Myocyte (in vitro differentiated cells): ENCODE results near the gene METTL21C. TPM values are rescaled to one million over a fixed set of nuclear protein-coding genes. Genes with fewer than 3 reads are reported as not detected.

Experiments used
- DNase-seq: peaks from one replicate; pipeline ENCODE4 v3.0.0-alpha.2; 2012; ENCODE audit warnings: low read depth
- total RNA-seq: library from RNA; depleted of rRNA; stranded (reverse); fragments of >200 nt; gene quantifications from 2 replicates; pipeline ENCODE4 v1.2.3, GENCODE V29; 2014

METTL21C gene
- total RNA-seq, 1 donor from 2014 or later = not detected

- DNase-seq = no peak
Observed at GRCh38 chr13:102697929-102698648, 3.2 kb upstream of the METTL21C start.

- no peak for DNase-seq
Observed at GRCh38 chr13:102697264-102697663, 2.4 kb upstream of the METTL21C start.

GRCh38 chr13:102696465-102696864, 1.6 kb upstream of the METTL21C start:
- no peak for DNase-seq

GRCh38 chr13:102693776-102694175, 1.1 kb downstream of the METTL21C start:
- peak; percentile 32 for DNase-seq

GRCh38 chr13:102693250-102693649, 1.6 kb downstream of the METTL21C start:
- no peak for DNase-seq

- DNase-seq = no peak
Observed at GRCh38 chr13:102692491-102692826, 2.4 kb downstream of the METTL21C start.

GRCh38 chr13:102690883-102691282, 4.0 kb downstream of the METTL21C start:
- DNase-seq = no peak

- peak; percentile 71 for DNase-seq
Observed at GRCh38 chr13:102688306-102688973, 6.4 kb downstream of the METTL21C start.

- DNase-seq = no peak
Observed at GRCh38 chr13:102687520-102687919, 7.3 kb downstream of the METTL21C start.

- no peak for DNase-seq
Observed at GRCh38 chr13:102686024-102686423, 8.8 kb downstream of the METTL21C start.

GRCh38 chr13:102683637-102684036, 11.2 kb downstream of the METTL21C start:
- no peak for DNase-seq

- no peak for DNase-seq
Observed at GRCh38 chr13:102682727-102683126, 12.1 kb downstream of the METTL21C start.

GRCh38 chr13:102682211-102682610, 12.6 kb downstream of the METTL21C start:
- no peak for DNase-seq

- DNase-seq = no peak
Observed at GRCh38 chr13:102680842-102681740, 13.8 kb downstream of the METTL21C start.

GRCh38 chr13:102680133-102680717, 14.6 kb downstream of the METTL21C start:
- no peak for DNase-seq

- no peak for DNase-seq
Observed at GRCh38 chr13:102679449-102680132, 15.3 kb downstream of the METTL21C start.

- DNase-seq = no peak
Observed at GRCh38 chr13:102678339-102679107, 16.3 kb downstream of the METTL21C start.

- no peak for DNase-seq
Observed at GRCh38 chr13:102677122-102677521, 17.7 kb downstream of the METTL21C start.

- DNase-seq = no peak
Observed at GRCh38 chr13:102675115-102675514, 19.7 kb downstream of the METTL21C start.

- no peak for DNase-seq
Observed at GRCh38 chr13:102670130-102670529, 24.7 kb downstream of the METTL21C start.
